Activated effector memory CD4-positive, alpha-beta T cell treated with anti-CD3 and anti-CD28 coated beads, Interleukin-2, amount 50 U/mL, for 16 hours (primary cell): ENCODE results near the gene EHBP1L1.

ENCODE experiments used
- DNase-seq: peaks from one replicate; pipeline ENCODE4 v3.0.0-alpha.2; 2020

EHBP1L1 gene

DNA sequence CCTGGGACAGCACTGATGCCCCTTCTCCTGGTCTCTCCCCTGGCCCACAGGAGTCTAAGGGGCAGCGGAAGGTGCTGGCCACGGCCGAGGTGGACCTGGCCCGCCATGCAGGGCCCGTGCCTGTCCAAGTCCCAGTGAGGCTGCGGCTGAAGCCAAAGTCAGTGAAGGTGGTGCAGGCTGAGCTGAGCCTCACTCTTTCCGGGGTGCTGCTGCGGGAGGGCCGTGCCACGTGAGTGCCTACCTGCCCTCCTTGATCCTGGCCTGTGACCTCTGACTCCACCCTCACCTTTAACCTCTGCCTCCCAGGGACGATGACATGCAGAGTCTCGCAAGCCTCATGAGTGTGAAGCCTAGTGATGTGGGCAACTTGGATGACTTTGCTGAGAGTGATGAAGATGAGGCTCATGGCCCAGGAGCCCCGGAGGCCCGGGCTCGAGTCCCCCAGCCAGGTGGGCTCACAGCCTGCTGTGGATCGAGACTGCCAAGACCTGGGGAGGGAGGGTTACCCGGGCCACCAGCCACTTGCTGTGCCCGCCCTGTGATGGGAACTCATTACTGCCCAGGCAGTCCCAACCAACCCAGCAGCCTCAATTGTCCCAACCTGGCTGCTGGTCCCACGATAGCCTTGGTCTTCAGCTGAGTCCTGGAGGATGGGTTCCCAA lies 4.3 kb downstream of the EHBP1L1 start:
- no peak for DNase-seq

DNA sequence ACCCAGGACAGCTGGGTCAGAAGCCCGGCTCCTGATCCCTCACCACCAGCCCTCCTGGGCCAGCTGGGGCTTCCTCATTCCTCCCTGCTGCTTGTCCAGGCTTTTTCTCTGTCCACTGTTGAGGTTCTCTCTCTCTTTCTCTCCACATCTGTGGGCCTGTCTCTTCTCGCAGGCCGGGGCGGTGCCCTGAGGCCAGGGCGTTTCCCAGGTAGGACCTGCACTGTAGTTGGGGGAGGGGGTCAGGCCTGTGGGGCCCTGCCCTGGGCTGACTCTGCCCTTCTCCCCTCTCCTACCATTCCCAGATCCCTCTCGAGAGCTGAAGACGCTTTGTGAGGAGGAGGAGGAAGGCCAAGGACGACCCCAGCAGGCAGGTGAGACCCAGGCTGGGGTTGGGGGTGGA lies 4.9 kb downstream of the EHBP1L1 start:
- DNase-seq = no peak

DNA sequence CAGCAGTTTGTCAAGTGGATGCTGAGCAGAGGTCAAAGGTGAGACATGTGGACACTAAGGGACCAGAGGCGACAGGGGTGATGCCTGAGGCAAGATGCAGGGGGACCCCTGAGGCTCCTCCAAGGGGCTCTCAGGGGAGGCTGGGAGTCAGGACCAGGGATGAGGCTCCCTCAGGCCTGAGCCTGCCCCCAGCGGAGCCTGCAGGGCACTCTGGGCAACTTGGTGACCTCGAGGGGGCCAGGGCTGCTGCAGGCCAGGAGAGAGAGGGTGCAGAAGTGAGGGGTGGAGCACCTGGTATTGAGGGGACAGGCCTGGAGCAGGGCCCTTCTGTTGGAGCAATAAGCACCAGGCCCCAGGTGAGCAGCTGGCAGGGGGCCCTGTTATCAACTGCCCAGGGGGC lies 6.1 kb downstream of the EHBP1L1 start:
- DNase-seq = no peak

DNA sequence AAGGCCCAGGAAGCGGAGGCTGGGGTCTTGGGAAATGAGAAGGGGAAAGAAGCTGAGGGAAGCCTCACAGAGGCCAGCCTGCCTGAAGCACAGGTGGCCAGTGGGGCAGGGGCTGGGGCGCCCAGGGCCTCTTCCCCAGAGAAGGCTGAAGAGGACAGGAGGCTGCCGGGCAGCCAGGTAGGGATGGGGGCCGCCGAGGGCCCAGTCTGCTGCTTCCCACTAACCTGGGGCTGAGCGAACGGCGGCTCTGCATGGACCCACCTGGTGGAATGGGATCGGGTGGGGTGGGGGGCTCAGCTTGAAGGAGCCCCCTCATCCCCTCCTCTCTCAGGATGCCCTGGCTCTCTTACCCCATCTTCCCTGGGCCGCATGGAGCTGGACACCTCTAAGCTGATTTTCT lies 7.7 kb downstream of the EHBP1L1 start:
- DNase-seq = no peak

DNA sequence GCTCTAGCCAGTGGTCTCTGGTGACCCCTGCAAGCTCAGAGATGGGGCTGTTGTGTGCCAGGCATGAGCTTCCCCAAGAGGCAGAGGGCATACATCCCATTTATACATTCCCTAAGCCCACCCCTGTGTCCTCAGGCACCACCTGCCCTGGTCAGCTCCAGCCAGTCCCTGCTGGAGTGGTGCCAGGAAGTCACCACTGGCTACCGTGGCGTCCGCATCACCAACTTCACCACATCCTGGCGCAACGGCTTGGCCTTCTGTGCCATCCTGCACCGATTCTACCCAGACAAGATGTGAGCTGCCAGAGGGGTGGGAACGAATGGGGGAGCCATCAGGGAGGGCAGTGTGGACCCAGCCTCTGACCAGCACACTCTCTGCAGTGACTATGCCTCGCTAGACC lies 8.3 kb downstream of the EHBP1L1 start:
- no peak for DNase-seq

DNA sequence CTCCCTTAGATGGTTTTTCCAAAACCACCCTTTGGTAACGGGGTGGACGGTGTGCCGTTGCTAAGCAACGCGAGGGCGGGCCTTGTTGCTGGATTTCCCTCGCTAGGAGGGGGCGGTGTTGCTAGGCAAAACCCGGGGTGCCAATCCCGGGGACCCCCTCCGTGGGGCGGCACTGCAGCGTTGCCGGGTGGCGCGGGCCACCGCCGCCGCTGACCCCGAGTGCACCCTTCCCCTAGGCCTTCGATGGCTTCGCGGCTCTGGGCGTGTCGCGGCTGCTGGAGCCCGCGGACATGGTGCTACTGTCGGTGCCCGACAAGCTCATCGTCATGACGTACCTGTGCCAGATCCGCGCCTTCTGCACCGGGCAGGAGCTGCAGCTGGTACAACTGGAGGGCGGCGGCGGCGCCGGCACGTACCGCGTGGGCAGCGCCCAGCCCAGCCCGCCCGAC lies 8.9 kb downstream of the EHBP1L1 start:
- DNase-seq = no peak

DNA sequence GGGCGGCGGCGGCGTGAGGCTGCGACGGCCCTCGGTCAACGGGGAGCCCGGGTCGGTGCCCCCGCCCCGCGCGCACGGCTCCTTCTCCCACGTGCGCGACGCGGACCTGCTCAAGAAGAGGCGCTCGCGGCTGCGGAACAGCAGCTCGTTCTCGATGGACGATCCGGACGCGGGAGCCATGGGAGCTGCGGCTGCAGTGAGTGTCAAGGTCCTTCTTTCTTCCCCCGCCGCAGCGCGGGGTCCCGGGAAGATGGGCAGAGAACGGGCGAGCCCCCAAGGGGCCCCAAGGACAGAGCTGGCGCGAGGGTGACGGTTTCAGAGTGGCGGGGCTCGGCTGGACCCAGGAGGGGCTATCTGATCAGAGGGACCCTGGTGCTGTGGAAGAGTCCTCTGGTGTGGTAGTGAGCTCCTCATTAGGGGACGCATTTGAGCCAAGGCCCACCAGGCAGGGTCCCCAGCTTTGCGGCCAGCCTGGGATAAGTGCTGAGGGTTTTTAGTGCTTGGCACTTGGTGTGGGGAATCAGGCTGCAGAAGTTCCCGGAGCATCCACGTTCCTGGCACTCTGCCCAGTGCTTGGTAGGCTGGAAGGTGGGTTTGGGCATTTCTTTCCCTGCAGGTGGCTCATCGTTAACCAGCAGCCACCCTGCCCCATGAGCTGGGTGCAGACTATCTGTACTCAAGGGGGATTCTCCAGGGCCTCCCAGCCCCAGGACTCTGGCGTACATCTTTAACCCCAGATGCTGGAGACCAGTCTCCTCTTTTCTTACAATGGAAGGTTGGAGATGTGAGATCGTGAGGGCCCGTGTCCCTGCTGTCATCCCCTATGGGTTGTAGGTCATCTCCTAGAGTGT lies 9.8 kb downstream of the EHBP1L1 start:
- no peak for DNase-seq

DNA sequence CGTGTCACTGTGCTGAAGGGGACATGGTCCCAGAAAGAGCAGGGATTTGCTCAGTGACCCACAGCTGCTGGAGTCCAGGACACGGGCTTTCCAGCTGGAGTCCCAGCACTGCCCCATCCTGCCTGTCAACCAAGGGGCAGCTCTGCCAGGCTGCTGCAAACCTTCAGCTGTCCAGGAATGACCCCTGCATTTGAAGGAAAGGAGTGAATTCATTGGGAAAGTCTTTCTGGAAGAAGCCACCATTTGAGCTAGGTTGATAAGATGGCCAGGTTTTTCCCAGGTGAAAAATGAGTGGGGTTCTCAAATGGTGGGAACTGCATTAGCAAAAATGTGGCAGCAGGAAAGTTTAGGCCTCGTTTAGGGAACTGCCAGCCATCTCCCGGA lies 10.4 kb downstream of the EHBP1L1 start:
- DNase-seq = no peak

DNA sequence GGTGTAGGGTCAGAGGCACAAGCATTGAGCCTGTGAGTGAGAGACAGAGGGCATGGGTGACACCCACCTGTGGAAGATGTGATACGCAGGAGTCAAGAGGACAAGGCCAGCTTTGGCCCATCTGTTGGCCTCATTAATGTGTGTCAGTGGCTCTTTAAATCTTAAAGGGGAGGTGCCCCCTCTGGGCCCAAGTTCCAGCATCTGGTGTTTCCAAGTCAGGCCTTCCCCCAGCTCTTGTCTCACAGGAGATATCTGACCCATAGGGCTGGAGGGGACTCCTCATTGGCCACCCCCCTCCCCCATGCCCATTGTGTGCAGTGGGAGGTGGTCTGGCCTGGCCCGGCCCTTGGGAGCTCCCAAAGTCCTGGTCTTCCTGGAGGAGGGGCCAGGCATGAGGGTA lies 10.8 kb downstream of the EHBP1L1 start:
- no peak for DNase-seq

DNA sequence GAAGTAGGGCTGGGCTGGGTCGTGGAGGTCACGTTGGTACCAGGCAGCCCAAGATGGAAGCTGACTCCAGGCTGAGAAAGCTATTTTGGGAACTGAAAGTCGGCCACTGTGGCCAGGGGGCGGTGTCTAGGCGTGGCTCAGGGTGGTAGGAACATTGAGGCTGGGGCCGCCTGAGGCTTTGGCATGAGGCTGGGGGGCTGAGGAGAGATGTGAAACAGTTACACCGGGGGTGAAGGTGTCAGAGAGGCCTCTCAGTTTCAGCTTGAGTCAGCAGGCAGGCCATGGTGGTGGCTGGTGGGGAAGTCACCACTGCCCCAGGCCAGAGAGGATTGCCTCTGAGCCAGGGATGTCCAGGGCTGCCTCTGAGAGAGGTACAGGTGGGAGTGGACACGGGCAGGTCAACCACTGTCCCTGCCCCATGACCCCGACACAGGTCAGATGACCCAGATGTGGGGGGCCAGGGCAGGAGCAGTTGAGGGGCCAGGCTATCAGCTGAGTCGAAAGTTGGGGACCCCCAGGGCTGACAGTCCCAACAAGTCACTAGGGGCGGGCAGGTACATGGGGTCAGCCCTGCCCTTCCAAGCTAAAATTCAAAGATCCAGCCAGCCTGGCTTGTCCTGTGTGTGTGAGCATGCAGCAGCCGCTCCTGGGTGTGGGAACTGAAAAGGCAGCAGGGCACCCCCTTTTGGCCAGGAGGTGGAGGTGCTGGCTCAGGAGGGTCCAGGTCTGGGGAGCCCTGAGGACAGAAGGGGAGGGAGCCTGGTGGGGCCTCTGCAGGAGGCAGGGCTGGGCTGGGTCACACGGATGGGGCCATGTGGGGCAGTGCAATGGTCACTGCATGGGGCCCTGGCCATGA lies 12.6 kb downstream of the EHBP1L1 start:
- peak; percentile 89 for DNase-seq

DNA sequence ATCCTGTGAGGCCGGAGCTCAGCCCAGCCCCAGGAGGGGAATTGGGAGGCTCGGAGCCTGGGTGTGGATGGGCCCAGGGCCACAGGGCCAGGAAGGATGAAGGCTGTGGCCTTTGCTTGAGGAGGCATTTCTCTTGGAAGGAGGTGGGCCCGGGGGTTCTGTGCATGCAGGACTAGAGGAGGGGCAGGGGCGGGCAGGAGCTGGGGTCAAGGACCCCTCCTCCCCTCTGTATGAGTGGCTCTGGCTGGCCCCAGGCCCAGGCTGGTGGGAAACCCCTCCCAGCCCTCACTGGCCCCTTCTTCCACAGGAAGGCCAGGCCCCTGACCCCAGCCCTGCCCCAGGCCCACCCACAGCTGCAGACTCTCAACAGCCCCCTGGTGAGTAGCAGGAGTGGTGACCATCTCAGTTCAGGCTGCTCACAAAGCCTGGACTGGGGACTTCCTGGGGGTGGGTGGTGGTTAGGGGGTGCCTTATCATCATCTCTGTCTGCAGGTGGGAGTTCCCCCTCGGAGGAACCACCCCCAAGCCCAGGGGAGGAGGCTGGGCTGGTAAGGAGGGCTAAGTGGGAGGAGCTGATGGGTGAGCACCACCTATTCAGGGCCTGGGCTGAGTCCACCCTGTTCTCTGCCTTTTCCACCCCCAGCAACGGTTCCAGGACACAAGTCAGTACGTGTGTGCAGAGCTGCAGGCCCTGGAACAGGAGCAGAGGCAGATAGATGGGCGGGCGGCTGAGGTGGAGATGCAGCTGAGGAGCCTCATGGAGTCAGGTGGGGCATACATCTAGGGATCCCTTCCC lies 13.8 kb downstream of the EHBP1L1 start:
- DNase-seq = no peak

DNA sequence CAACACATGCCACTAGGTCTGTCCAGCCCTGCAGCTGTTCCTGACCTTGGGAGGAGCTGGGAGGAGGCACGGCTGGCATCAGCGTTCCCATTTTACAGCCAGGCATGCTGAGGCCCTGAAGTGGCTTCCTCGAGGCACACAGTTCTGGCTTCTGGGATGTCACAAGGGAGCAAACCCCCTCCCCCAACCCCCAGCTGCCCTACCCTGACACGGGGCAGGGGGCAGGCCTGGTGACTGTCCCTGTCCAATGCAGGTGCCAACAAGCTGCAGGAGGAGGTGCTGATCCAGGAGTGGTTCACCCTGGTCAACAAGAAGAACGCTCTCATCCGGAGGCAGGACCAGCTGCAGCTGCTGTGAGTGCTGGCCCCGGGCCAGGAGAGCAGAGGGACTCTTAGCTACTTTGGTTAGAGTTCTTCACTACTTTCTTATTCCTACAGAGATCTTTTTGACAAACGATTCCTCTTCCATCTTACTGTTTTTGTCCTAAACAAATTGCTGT lies 14.4 kb downstream of the EHBP1L1 start:
- no peak for DNase-seq

DNA sequence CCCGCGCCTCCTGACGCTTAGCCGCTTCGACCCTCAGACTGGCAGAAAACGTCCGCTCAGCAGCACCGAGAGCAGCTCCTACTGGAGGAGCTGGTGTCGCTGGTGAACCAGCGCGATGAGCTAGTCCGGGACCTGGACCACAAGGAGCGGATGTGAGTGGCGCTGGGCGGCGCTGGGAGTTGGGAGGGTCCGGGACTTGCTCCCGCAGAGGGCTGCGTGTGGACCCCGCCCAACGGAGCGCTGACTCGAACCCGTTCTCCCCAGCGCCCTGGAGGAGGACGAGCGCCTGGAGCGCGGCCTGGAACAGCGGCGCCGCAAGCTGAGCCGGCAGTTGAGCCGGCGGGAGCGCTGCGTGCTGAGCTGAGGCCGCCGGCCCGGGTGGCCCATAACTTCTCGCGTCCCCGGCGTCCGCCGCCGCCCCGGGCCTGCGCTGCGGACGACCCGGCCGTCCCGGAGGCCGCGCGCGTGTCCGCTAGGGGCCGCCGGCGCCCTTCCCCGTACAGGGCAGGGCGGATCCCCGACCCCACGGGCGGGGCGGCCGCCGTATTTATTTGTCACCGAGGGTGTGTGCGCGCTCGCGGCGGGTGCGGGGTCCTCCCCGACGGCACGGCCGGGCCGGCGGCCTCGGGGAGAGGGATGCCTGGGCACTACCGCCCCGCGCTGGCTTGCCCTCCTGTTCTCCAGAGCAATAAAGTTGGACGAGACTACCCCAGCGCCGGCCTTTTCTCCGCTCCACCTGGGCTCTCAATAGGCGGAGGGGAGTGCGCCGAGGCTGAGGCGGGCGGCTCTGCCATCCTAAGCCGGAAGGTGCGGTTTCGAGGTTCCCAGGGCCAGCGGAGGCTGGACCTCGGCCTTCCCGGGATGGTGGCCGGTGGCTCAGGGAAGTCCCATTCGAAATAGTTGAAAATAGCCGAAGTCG lies 16.3 kb downstream of the EHBP1L1 start:
- no peak for DNase-seq

DNA sequence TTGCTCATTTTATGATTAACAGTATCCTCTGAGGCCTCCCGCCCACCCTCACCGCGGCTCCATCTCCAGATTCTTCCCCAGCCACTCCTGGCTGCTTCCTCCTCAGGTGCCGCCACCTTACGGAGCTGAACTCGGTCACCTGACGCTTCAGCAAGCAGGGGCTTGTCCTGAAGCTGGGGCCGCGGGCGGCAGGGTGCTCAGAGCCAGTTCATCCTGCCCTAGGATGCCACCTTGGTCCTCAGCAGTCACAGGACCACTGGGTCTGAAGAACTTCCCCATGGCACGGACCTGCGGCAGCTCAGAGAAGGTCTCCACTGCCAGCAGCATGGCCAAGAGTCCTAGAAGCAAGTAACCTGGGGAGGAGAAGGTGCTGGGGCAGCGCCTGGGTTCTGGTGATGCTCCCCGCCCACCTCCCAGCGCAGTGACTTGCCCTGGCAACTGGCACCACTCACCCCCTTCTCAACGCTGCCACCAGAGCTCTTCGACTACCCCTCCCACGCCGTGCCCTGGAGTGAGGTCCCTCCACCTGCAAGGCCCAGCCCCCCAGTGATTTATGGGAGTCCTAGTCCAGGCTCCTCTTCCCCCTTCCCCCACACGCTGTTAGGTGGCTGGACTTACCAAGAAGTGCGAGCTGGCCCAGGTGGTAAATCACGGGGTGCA lies 17.1 kb downstream of the EHBP1L1 start:
- no peak for DNase-seq

DNA sequence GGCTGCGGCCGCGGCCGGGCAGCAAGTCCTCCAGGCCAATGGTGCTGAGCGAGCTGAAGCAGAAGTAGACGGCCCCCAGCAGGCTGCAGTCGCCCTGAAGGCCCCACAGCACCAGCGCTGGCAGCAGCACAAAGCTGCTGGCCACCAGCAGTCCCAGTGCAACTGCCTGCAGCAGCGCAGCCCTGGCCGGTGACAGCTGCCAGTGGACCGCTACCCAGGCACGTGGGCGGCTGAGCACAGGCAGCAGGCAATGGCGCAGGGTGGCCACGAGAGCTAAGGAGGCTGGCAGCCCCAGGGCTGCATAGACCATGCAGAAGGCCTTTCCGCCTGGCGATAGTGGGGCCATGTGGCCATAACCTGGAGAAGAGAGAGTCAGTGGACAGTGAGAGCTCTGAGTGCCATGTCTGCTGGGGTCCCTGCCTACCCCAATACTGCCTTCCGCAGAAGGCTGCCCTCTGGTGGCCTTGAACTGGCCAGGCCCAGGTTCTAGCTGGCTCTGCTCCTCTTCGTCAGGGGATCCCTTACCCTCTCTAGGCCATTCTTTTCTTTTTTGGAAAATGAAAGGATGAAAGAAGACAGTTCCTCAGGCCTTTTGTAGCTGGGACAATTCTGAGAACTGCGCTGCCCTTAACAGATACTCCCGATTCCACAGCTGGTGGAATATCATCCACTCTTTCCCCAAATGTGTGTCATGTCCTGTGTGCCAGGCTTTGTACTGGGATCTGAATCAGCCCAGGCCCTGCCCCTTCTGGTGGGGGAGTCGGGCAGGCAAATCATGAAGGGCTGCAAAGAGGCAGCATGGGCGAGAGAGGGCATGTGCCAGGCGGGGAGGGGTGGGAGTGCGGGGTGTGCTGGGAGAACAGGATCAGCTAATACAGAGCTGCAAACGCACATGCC lies 17.9 kb downstream of the EHBP1L1 start:
- peak; percentile 79 for DNase-seq

DNA sequence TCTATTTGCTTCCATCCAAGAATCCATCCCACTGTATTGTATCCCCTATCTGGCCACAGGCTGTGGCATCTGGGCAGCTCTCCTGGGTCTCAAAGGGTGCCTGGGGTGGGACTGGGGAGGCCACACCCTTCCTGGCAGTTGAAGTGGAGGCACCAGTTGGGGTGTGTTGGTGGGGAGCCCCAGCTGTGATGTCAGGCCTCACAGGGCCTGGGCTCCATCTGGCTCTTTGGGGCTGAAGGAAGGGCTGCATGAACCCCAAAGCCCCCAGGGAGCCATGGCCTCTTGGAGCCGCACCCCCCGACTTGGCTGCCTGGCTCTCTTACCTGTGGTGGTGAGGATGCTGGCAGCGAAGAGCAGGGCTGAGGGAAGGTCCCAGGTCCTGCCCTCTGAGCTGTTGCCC lies 19.3 kb downstream of the EHBP1L1 start:
- no peak for DNase-seq

DNA sequence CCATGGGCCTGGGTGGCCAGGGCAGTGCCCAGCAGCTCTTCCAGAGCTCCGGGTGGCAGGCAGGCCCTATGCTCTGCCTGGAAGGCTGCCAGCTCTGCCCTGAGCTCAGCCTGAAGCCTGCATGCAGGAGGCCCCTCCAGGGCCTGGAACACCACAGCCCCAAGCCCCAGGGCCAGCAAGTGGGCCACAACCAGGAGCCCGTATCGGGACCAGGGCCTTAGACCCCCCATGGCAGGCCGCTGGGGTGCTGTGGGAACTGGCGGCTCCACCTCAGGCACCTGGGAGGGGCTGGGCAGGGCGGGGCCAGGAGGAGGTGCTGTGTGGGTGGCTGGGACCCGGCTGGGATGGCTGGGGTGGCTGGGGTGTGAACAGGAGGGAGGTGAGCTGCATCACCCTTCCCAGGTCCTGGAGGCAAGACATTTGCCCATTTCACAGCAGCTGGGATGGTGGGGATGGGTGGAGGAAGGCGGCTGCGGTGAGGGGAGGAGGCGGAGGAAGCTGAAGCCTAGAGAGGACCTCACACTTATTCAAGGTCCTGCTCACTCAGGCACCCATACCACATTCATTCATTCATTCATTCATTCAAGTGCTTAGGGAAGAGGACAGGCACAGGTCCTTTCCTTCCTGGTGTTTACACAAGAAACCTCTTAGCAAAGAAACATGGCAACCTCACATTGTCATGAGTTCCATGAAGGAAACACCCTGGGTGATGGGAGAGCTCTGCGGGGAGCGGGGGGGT lies 19.9 kb downstream of the EHBP1L1 start, which contains the start of gene KCNK7:
Gene KCNK7 (minus strand): TSS at position 258 of the 739 bp plus-strand sequence. CDS start 28 bp downstream, at position 230.
- no peak for DNase-seq

DNA sequence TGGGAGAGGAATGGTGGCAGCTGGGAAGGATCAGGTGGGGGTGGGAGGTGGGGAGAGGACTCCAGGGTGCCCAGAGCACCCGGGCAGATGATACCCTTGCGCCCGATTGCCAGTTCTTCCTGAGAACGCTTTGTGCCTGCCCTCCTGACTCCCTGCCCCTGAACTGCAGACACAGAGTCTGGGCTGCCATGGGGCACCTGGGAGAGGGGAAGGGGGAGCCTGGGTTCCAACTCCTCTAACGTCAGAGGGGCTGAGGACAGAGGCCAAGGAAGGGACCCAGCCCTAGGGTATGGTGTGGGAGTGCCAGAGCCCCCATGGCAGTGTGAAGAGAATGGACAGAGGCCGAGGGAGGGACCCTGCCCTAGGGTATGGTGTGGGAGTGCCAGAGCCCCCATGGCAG lies 20.7 kb downstream of the EHBP1L1 start:
- no peak for DNase-seq

DNA sequence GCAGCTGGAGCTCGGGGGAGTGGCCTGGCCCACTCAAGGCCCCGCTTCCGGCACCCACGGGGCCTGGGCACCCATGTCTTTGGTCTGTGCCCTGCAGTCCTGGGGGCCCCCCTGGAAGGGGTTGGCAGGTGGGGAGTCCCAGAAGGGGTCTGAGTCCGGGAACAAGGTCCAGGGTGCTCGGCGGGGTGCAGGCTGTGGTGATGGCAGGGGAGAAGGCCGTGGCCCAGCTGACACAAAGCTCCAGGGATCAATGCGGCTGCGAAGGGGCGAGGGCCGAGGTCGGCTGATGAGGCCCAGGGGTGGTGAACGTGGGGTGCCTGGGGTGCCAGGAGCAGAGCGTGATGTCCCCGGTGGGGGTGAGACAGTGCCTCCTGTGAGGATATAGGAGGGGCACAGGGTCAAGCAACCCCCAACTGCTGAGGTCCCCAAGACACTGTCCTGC lies 22.4 kb downstream of the EHBP1L1 start:
- DNase-seq = no peak
